Uterus (tissue), 4 donors: ENCODE results near the gene CAPG. TPM values are rescaled to one million over a fixed set of nuclear protein-coding genes. Genes with fewer than 3 reads are reported as not detected.

Experiments used
- DNase-seq, 2 donors: peaks; one replicate each; pipeline ENCODE4 v3.0.0-alpha.2; 2019 to 2020
- H3K27ac ChIP-seq, 2 donors: fragments of 200-600 bp; sonication (generic); 1 replicate in 1 of 2; 2 replicates in 1 of 2; pipeline ENCODE4 v1.5.1; 2016 to 2018
- H3K27me3 ChIP-seq, 2 donors: fragments of 200-600 bp; sonication (generic); one replicate each; pipeline ENCODE4 v1.5.1; 2018 to 2019; ENCODE audit warnings: control low read depth in 1 of 2
- H3K36me3 ChIP-seq, 2 donors: fragments of 200-600 bp; sonication (generic); one replicate each; pipeline ENCODE4 v1.5.1; 2019; ENCODE audit warnings: control low read depth in 1 of 2
- H3K4me1 ChIP-seq, 2 donors: fragments of 200-600 bp; sonication (generic); one replicate each; pipeline ENCODE4 v1.5.1; 2018 to 2019; ENCODE audit warnings: control low read depth in 1 of 2
- H3K4me3 ChIP-seq, 2 donors: fragments of 200-600 bp; sonication (generic); 1 replicate in 1 of 2; 2 replicates in 1 of 2; pipeline ENCODE4 v1.5.1; 2018 to 2019; ENCODE audit warnings: mild to moderate bottlenecking in 1 of 2
- H3K9me3 ChIP-seq, 2 donors: fragments of 200-600 bp; sonication (generic); one replicate each; pipeline ENCODE4 v1.5.1; 2019; ENCODE audit warnings: control low read depth in 1 of 2
- CTCF ChIP-seq, 4 experiments: fragments of 200-600 bp in 2 of 4; fragments of 450-650 bp in 2 of 4; sonication (generic) in 2 of 4; IDR thresholded peaks; one replicate each; pipeline ENCODE4 v1.5.1; 2016 to 2019; ENCODE audit warnings: antibody characterized with exemption in 4 of 4, mild to moderate bottlenecking in 2 of 4, moderate library complexity in 1 of 4
- POLR2A ChIP-seq, 2 donors: fragments of 450-650 bp; IDR thresholded peaks; one replicate each; pipeline ENCODE4 v1.6.1; 2016; ENCODE audit warnings: antibody characterized with exemption in 2 of 2, mild to moderate bottlenecking in 1 of 2, moderate library complexity in 1 of 2
- intact Hi-C: fragments of 100-400 bp; cut with DNase I; formaldehyde crosslinking; loops from one replicate; pipeline ENCODE4 v1.15.1; 2023; ENCODE audit warnings: low total_unique reads
- total RNA-seq, 4 donors: library from RNA; depleted of rRNA in 3 of 4; stranded (reverse); fragments of >200 nt in 3 of 4; gene quantifications; one replicate each; pipeline versions ENCODE4 v1.1.0 to v1.2.4, GENCODE V29; 2014 to 2023
- donor health status: DM: yes; HTN: yes; CAD: no.

Gene CAPG
- total RNA-seq, 4 donors from 2014 or later: 12.3 to 114 (median 65.2) TPM

- Histone ChIP-seq H3K4me1 (peaks cover 0 to 3% of the 10 kb centered on the region in 2 donors), H3K36me3 (no peaks in the 10 kb centered on the region), H3K9me3 (no peaks in the 10 kb centered on the region), H3K27me3 (no peaks in the 10 kb centered on the region), H3K27ac (no peak overlapping the region), H3K4me3 (no peak overlapping the region)
- no peak for DNase-seq
- TF ChIP-seq POLR2A (IDR thresholded peaks at IDR 0.05) (no peak), CTCF (IDR thresholded peaks at IDR 0.05) (no peak)
- intact Hi-C loops: no loop called here
These were observed 37.0 kb upstream of the CAPG start for GRCh38 chr2:85447222-85447585.

- intact Hi-C loops: no loop called here
- peak overlapping the region; percentile 54 to 70 for H3K27ac ChIP-seq
- peaks cover 0 to 3% of the 10 kb centered on the region in 2 donors for H3K4me1 ChIP-seq
- no peaks in the 10 kb centered on the region for H3K27me3 ChIP-seq
- H3K9me3 ChIP-seq: no peaks in the 10 kb centered on the region
- no peak for DNase-seq
- TF ChIP-seq POLR2A (IDR thresholded peaks at IDR 0.05) (no peak), CTCF (IDR thresholded peaks at IDR 0.05) (no peak)
- no peak overlapping the region for H3K4me3 ChIP-seq
- H3K36me3 ChIP-seq: no peaks in the 10 kb centered on the region
These were observed 36.4 kb upstream of the CAPG start for GRCh38 chr2:85446296-85447221.

- no peaks in the 10 kb centered on the region for H3K36me3 ChIP-seq
- H3K4me3 ChIP-seq: no peak overlapping the region
- H3K27ac ChIP-seq: peak overlapping the region; percentile 54 to 70
- DNase-seq: peak; percentile 45 to 56
- H3K27me3 ChIP-seq: no peaks in the 10 kb centered on the region
- H3K4me1 ChIP-seq: peaks cover 0 to 3% of the 10 kb centered on the region in 2 donors
- TF ChIP-seq POLR2A (IDR thresholded peaks at IDR 0.05) (no peak), CTCF (IDR thresholded peaks at IDR 0.05) (no peak)
- intact Hi-C loops: no loop called here
- H3K9me3 ChIP-seq: no peaks in the 10 kb centered on the region
These were observed 35.4 kb upstream of the CAPG start for GRCh38 chr2:85445316-85446295.

GRCh38 chr2:85444629-85445172 is 34.5 kb upstream of the CAPG start:
- no peak for DNase-seq
- H3K27ac ChIP-seq: peak overlapping the region in 1 of 2 donors; percentile 70
- H3K4me3 ChIP-seq: no peak overlapping the region
- no peaks in the 10 kb centered on the region for H3K27me3 ChIP-seq
- TF ChIP-seq POLR2A (IDR thresholded peaks at IDR 0.05) (no peak), CTCF (IDR thresholded peaks at IDR 0.05) (no peak)
- peaks cover 0 to 3% of the 10 kb centered on the region in 2 donors for H3K4me1 ChIP-seq
- H3K9me3 ChIP-seq: no peaks in the 10 kb centered on the region
- intact Hi-C loops: no loop called here
- H3K36me3 ChIP-seq: no peaks in the 10 kb centered on the region
